Activated CD8-positive, alpha-beta memory T cell treated with anti-CD3 and anti-CD28 coated beads for 48 hours (primary cell): ENCODE data around the gene PEX11G.
"Not testable (repeated sequence)": the region's sequence is repeated elsewhere in the genome, so short reads cannot be mapped to it uniquely, and the experiment has no call there.

Source experiments
- DNase-seq, 3 experiments: peaks; one replicate each; pipeline ENCODE4 v3.0.0-alpha.2; 2020; ENCODE audit warnings: low read depth in 2 of 3, low spot score in 2 of 3

PEX11G gene

DNA sequence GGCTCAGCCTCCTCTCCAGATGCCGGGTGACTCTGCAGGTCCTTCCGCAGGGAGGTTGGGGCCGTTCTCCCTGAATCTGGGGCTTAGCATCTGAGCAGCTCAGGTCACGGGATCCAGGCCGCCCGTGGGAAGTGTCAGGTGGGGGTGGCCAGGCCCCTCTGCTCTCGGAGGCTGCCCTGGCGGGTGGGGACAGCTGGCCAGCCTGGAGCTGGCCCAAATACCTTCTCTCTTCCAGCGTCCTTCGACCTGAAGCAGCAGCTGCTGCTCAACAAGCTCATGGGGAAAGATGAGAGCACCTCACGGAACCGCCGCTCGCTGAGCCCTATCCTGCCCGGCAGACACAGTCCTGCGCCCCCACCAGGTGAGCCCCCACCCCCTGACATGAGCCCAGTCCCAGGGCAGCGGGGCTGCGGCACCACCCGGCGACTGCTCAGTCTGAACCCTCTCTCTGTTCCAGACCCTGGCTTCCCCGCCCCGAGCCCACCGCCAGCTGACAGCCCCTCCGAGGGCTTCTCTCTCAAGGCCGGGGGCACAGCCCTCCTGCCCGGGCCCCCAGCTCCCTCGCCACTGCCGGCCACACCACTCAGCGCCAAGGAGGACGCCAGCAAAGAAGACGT lies 19.1 kb downstream of the PEX11G start:
- DNase-seq: no peak

DNA sequence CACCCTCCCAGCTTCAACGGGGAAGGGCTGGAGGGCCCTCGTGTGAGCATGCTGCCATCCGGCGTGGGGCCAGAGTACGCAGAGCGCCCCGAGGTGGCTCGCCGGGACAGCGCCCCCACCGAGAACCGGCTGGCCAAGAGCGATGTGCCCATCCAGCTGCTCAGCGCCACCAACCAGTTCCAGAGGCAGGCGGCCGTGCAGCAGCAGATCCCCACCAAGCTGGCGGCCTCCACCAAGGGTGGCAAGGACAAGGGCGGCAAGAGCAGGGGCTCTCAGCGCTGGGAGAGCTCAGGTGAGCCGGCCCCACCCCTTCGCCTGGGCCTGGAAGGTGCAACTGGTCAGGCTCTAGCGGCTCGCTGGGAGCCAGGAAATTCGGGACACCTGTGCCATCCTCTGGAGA lies 20.0 kb downstream of the PEX11G start:
- DNase-seq: no peak

DNA sequence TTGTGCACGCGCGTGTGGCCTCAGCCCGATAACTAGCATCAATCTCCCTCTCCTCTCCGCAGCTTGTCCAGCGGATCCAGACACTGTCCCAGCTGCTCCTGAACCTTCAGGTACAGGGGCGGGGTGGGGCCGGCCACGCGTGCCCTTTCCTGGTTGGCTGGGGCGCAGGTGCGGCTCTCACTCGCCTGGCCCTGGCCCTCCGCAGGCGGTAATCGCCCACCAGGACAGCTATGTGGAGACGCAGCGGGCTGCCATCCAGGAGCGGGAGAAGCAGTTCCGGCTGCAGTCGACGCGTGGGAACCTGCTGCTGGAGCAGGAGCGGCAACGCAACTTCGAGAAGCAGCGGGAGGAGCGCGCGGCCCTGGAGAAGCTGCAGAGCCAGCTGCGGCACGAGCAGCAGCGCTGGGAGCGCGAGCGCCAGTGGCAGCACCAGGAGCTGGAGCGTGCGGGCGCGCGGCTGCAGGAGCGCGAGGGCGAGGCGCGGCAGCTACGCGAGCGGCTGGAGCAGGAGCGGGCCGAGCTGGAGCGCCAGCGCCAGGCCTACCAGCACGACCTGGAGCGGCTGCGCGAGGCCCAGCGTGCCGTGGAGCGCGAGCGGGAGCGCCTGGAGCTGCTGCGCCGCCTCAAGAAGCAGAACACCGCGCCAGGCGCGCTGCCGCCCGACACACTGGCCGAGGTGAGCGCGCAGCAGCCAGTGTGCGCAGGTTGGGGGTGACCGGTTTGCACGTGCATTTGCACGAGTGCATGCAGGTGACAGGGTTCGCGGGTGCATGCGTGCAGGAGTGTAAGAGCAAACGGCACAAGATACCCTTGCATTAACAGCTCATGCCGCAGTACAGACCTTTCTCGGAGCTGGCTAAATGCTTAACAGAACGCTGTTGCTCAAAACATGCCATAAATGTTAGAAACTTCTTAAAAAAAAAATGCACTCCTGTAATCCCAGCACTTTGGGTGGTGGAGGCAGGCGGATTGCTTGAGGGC lies 21.5 kb downstream of the PEX11G start:
- DNase-seq: no peak

DNA sequence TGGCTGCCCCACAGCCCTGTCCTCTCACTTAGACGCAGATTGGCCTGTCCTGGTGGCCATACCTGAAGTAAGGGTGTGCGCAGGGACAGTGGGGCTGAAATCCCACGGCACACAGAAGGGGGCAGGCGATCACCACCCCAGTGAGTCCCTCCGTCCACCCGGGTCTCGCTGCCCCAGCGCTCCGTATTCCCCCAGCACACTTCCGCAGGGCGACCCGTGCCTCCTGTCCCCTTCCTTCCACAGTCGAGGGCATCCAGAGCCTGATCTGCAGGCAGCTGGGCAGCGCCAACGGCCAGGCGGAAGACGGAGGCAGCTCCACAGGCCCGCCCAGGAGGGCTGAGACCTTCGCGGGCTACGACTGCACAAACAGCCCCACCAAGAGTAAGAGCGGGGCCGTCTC lies 25.3 kb downstream of the PEX11G start:
- no peak for DNase-seq

DNA sequence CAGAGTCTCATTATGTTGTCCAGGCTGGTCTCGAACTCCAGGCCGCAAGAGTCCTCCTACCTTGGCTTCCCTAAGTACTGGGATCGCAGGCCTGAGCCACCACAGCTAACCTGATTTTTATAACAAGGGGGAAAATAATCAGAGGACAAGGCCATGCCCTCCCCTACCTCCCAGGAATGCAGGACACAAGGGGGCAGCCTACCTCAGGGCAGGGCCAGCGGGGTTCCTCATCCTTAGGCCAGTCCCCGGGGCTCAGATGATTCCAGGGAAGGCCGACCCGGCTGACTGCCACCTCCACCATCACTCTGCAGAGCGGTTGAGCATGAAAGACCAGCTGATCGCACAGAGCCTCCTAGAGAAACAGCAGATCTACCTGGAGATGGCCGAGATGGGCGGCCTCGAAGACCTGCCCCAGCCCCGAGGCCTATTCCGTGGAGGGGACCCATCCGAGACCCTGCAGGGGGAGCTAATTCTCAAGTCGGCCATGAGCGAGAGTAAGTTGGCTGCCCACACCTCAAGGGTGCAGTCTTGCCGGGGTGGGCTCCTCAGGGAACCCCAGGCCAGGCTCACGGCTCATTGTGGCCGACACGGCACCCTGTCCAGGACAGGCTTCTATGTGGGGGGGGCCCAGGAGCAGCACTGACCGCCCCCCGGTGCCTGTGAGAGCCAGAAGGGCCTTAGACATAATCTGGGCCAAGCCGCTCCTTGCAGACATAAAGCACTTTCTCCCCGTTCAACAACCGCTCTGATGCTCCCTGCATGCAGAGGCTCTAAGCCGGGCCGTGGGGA lies 26.8 kb downstream of the PEX11G start:
- DNase-seq: no peak

DNA sequence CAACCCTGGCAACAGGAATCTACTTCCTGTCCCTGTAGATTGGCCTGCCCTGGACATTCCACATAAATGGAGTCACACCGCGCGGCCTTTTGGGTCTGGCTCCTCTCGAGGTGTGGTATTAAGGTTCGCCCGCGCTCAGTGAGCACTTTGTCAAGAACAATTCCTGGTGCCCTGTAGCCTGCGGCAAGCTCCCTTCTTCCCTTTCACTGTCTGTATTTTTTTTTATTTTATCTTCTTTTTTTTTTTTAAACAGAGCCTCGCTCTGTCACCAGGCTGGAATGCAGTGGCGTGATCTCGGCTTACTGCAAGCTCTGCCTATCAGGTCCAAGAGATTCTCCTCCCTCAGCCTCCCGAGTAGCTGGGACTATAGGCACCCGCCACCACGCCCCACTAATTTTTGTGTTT lies 28.3 kb downstream of the PEX11G start:
- DNase-seq: no peak

DNA sequence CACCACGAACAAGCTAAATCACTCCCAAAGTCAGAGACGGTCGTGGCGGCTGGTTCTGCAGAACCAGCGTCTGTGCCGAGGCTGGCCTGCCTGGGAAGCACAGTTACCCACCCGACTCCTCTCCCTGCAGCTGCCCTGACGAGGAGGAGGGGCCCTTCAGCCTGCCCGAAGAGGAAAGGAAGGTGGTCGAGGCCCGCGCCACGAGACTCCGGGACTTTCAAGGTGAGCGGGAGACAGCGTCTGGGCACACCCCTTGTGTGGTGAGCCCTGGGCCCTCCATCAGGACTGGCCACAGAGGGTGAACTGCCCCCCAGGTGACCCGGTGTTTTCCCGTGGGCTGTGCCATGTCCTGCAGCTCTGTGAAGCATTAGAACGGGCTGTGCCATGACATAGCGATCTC lies 29.1 kb downstream of the PEX11G start:
- no peak for DNase-seq

DNA sequence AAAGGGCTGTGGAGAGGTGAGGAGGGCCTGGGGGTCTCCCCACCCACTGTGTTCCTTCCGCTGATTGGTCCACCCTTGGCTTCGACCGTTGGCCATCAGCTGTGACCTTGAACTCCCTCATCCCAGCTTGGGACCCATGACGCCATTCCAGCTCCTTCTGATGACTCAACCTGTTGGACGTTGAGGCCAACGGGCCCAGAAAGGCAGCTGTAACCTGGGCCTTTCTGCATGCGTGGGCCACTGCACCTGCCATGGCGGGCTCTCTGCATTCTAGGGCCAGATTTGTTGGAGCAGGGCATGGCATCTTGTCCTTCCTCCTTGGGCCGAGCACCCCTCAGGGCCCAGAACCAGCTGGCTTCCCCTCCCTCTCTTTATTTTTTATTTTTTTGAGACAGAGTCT lies 30.2 kb downstream of the PEX11G start:
- no peak for DNase-seq

DNA sequence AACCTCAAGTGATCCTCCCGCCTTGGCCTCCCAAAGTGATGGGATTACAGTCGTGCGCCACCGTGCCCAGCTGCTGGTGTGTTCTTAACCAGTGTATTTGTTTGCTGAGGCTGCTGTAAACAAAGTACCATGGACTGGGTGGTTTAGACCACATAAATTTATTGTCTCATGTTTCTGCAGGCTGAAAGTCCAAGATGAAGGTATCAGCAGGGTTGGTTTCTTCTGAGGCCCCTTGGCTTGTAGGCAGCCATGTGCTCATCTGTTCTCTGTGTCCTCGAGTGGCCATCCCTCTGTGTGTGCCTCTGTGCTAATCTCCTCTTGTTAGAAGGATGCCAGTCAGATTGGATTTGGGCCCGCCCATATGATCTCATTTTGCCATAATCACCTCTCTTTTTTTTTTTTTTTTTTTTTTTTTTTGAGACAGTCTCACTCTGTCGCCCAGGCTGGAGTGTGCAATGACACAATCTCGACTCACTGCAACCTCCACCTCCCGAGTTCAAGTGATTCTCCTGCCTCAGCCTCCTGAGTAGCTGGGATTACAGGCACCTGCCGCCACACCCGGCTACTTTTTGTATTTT lies 31.8 kb downstream of the PEX11G start:
- DNase-seq: no peak

DNA sequence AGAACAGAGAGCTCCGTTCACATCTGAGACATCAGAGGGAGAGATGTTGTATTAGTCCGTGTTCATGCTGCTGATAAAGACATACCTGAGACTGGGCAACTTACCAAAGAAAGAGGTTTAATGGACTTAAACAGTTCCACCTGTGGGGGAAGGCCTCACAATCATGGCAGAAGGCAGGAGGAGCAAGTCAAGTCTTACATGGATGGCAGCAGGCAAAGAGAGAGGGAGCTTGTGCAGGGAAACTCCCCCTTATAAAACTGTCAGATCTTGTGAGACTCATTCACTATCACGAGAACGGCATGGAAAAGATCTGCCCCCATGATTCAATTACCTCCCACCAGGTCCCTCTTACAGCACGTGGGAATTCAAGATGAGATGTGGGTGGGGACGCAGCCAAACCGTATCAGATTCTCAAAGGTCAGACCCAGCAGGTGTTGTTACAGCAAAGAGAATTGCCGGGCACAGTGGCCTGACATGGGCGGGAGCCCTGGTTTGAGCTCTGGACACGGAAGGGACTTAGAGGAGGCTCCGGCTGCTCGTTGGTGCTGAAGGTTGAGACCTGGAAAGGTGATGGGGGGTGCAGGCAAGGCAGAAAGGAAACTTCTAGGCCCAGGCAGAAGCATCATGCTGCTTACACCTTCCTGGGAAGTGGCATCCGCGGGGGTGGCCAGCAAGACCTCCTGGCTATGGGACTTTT lies 33.1 kb downstream of the PEX11G start:
- no peak for DNase-seq

DNA sequence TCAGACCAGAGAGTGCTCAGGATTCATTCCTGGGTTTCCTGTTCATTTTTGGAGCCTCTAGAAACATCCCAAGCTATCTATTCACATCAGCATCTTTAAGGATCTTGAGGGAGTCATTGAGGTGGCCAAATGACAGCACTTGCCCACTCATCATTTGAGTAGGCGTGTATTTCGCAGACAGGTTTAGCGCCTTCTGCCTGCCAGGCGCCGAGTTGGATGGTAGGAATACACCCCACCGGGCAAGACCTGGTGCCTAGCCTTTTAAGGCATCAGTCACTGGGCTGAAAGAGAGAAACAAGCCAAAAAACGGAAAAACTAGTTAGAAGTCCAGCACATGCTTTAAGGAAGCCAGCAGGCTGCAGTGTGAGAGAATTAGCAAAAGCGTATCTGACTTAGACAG lies 33.8 kb downstream of the PEX11G start:
- no peak for DNase-seq

DNA sequence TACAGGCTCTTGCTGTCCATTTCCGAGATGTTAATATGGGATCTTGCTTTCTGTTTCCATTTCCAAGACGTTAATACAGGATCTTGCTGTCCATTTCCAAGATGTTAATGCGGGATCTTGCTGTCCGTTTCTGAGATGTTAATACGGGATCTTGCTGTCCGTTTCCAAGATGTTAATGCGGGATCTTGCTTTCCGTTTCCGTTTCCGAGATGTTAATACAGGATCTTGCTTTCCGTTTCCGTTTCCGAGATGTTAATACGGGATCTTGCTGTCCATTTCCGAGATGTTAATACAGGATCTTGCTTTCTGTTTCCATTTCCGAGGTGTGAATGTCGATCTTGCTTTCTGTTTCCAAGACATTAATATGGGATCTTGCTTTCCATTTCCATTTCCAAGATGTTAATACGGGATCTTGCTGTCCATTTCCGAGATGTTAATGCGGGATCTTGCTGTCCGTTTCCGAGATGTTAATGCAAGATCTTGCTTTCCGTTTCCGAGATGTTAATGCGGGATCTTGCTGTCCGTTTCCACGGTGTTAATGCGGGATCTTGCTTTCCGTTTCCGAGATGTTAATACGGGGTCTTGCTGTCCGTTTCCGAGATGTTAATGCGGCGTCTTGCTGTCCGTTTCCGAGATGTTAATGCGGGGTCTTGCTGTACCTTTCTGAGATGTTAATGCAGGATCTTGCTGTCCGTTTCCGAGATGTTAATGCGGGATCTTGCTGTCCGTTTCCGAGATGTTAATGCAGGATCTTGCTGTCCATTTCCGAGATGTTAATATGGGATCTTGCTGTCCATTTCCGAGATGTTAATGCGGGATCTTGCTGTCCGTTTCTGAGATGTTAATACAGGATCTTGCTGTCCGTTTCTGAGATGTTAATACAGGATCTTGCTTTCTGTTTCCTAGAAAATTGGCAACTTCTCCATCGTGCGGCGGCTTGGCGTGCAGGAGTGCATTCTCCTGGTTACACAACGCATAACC lies 38.3 kb downstream of the PEX11G start:
- DNase-seq: no peak

DNA sequence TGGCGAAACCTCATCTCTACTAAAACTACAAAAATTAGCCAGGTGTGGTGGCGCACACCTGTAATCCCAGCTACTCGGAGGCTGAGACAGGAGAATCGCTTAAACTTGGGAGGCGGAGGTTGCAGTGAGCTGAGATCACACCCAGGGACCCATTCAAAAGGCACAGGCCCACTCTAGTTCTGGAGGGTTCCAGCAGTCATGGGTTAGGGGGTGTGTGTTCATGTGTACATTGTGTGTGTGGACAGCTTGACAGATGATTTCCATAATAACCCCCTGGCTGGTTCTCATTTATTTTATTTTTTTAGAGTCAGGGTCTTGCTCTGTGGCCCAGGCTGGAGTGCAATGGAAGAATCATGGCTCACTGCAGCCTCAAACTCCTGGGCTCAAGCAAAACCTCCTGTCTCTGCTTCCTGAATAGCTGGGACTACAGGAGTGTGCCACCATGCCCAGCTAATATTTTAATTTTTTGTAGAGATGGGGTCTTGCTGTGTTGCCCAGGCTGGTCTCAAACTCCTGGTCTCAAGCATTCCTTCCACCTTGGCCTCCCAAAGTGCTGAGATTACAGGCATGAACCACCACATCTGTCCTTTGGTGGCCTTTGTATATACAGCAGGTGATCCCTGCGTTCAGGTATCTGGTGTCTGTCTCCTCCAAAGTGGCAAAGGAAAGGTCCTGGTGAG lies 39.3 kb downstream of the PEX11G start:
- DNase-seq: not testable (repeated sequence)

DNA sequence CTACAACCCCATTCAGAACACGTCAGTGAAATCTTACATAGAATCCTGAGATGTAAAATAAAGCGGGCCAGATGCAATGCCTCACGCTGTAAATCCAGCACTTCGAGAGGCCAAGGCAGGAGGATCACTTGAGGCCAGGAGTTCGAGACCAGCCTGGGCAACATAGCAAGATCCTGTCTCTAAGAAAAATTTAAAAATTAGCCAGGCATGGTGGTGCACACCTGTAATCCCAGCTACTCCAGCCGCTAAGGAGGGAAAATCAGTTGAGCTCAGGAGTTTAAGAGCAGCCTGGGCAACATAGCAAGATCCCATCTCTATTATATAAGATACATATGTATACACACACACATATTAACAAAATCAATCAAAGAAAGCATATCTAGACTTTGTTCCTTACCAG lies 41.2 kb downstream of the PEX11G start:
- no peak for DNase-seq

DNA sequence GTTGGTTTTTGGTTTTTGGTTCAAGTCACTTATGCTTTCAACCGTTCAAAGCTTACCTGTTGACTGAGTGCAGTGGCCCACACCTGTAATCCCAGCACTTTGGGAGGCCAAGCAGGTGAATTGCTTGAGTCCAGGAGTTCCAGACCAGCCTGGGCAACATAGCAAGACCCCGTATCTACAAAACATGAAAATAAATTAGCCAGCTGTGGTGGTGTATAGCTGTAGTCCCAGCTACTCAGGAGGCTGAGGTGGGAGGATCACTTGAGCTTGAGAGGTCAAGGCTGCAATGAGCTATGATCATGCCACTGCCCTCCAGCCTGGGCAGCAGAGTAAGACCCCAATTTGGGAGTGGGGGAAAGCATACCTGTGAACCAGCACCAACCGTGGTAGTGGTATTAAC lies 43.7 kb downstream of the PEX11G start:
- DNase-seq: no peak

DNA sequence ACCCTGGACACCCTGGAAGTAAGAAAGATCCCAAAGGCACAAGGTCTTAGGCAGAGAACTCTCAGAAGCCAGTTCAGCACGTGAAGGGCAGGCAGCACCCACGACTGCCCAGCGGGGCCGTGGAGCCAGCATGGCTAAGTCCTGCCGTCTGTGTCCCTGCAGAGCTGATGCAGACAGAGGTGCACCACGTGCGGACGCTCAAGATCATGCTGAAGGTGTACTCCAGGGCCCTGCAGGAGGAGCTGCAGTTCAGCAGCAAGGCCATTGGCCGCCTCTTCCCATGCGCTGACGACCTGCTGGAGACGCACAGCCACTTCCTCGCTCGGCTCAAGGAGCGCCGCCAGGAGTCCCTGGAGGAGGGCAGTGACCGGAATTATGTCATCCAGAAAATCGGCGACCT lies 44.8 kb downstream of the PEX11G start:
- no peak for DNase-seq

DNA sequence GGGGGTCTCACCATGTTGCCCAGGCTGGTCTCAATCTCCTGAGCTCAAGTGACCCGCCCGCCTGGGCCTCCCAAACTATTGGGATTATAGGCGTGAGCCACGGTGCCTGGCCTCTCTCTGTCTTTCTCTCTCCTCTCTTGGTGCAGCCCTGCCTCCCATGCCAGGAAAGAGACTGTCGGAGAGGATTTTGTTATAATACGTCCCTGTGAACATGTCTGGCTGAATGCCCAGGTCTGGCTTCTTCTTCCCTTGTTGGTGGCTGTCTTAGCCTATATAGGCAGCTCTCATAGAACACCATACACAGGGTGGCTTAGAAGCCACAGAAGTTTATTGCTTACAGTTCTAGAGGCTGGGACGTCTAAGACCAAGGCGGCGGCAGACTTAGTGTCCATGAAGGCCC lies 46.4 kb downstream of the PEX11G start:
- DNase-seq: no peak

DNA sequence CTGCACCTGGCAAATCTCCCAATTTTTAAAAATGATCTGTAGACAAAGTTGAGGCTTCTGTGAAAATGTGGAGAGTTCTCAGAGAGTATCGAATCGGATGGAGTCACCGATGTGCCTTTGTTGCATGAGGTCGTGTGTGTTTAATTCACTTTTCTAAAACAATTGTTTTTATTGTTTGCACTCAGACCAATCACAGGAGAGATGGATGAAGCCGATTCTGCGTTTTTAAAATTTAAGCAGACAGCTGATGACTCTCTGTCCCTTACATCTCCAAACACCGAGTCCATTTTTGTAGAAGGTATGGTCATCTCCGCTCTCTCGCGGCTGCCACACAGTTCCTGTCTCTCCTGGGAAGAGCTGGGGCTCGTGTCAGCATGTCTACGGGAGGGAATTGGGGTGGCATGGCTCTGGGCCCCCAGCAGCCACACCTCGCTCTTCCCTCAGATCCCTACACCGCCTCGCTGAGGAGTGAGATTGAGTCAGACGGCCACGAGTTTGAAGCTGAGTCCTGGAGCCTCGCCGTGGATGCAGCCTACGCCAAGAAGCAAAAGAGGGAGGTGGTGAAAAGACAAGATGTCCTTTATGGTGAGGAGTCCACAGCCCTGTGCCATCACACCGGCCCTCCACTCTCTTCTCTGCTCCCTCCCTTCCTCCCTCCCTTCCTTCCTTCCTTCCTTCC lies 47.2 kb downstream of the PEX11G start:
- DNase-seq: no peak
